Measurements from ENCODE around the gene ZBTB5. TPM values are rescaled to one million over a fixed set of nuclear protein-coding genes. Genes with fewer than 3 reads are reported as not detected.
A peak's percentile ranks its signal among the peaks of the same experiment; 100 is the strongest.

ZBTB5 gene
- total and polyA plus RNA-seq, 2 of the 13 experiments (the other 11 are each of a cell fraction or from before 2014, with no cell fraction given), result 12.5 to 20.5 TPM

GRCh38 chr9:37422289-37423104 is 42.8 kb downstream of the ZBTB5 start, which contains the start of gene GRHPR (continued):
- TF ChIP-seq STAT5B (CRISPR knock-in tag; IDR thresholded peaks at IDR 0.05) (no peak), PHF5A (CRISPR knock-in tag; IDR thresholded peaks at IDR 0.05; ENCODE audit: low read depth, unreplicated experiment) (no peak), ATF6 (CRISPR knock-in tag; conservative IDR thresholded peaks at IDR 0.05) (no peak), MLX (CRISPR knock-in tag; IDR thresholded peaks at IDR 0.05) (peak; percentile 41; the same call in 1 of the 2 replicates), RCOR2 (CRISPR knock-in tag; IDR thresholded peaks at IDR 0.05) (no peak), ZUFSP (CRISPR knock-in tag; IDR thresholded peaks at IDR 0.05; ENCODE audit: borderline replicate concordance) (no peak), ZNF143 (CRISPR knock-in tag; IDR thresholded peaks at IDR 0.05) (peak; percentile 44; the same call in 1 of the 2 replicates), ZNF788 (CRISPR knock-in tag; IDR thresholded peaks at IDR 0.05; ENCODE audit: borderline replicate concordance) (peak; percentile 80; the same call in 1 of the 2 replicates), NFAT5 (CRISPR knock-in tag; IDR thresholded peaks at IDR 0.05) (no peak), GFI1 (CRISPR knock-in tag; IDR thresholded peaks at IDR 0.05; ENCODE audit: borderline replicate concordance) (no peak), MED8 (CRISPR knock-in tag; IDR thresholded peaks at IDR 0.05; ENCODE audit: insufficient replicate concordance) (peak; percentile 76), CSRNP2 (CRISPR knock-in tag; conservative IDR thresholded peaks at IDR 0.05; ENCODE audit: low read depth) (no peak), ZMAT5 (CRISPR knock-in tag; IDR thresholded peaks at IDR 0.05; ENCODE audit: borderline replicate concordance, low read depth) (no peak), FOXM1 (CRISPR knock-in tag; IDR thresholded peaks at IDR 0.05) (0 out of 2 replicates have a peak, but pooled peaks have one; percentile 13), MZF1 (CRISPR knock-in tag; IDR thresholded peaks at IDR 0.05; ENCODE audit: borderline replicate concordance) (0 out of 2 replicates have a peak, but pooled peaks have one; percentile 2)

Measured in HepG2 (cell line).